ENCODE measurements around the gene ATP5F1A. TPM values are rescaled to one million over a fixed set of nuclear protein-coding genes. Genes with fewer than 3 reads are reported as not detected.
"Not testable (repeated sequence)": the region's sequence is repeated elsewhere in the genome, so short reads cannot be mapped to it uniquely, and the experiment has no call there.

Gene ATP5F1A
- total RNA-seq, 1 experiment from 2014 or later = 479 TPM

- H3K27me3 ChIP-seq (replicated peaks; ENCODE audit: insufficient read depth, low read depth, low read length, poor library complexity) = no peaks in the 10 kb centered on the region
- no peak overlapping the region for H3K27ac ChIP-seq (ENCODE audit: low read depth, low read length, poor library complexity, severe bottlenecking)
- CTCF ChIA-PET = no interaction called here
- intact Hi-C loops (cut with micrococcal nuclease; ENCODE audit: unreplicated experiment) = no loop called here
- H3K4me1 ChIP-seq (ENCODE audit: insufficient read depth, low read length, poor library complexity, severe bottlenecking) = no peaks in the 10 kb centered on the region
- no peaks in the 10 kb centered on the region for H3K9me3 ChIP-seq (ENCODE audit: low read depth, low read length, poor library complexity, severe bottlenecking)
- no TSS peak for BruUV-seq (replicated peaks)
- no peak overlapping the region for H3K4me3 ChIP-seq (ENCODE audit: low read depth, low read length, poor library complexity, severe bottlenecking)
- H3K36me3 ChIP-seq (ENCODE audit: insufficient read depth, low read length, poor library complexity, severe bottlenecking) = no peaks in the 10 kb centered on the region
- no peak for DNase-seq (ENCODE audit: low spot score)
- POLR2A ChIA-PET (ENCODE audit: low non-redundant PET) = no interaction called here
- no peak for TF ChIP-seq CTCF (conservative IDR thresholded peaks at IDR 0.05; ENCODE audit: low read depth, low read length)
- no peak for TF ChIP-seq EZH2 (IDR thresholded peaks at IDR 0.05; ENCODE audit: borderline replicate concordance, low read depth, low read length, poor library complexity, severe bottlenecking)
These were observed 37.0 kb upstream of the ATP5F1A start for GRCh38 chr18:46134920-46135675.

GRCh38 chr18:46133534-46133933 lies 35.4 kb upstream of the ATP5F1A start:
- H3K36me3 ChIP-seq (ENCODE audit: insufficient read depth, low read length, poor library complexity, severe bottlenecking) = peaks cover 12% of the 10 kb centered on the region
- TF ChIP-seq CTCF (conservative IDR thresholded peaks at IDR 0.05; ENCODE audit: low read depth, low read length) = no peak
- H3K9me3 ChIP-seq (ENCODE audit: low read depth, low read length, poor library complexity, severe bottlenecking) = no peaks in the 10 kb centered on the region
- POLR2A ChIA-PET (ENCODE audit: low non-redundant PET) = no interaction called here
- no peak for DNase-seq (ENCODE audit: low spot score)
- no peak overlapping the region for H3K27ac ChIP-seq (ENCODE audit: low read depth, low read length, poor library complexity, severe bottlenecking)
- CTCF ChIA-PET = no interaction called here
- intact Hi-C loops (cut with micrococcal nuclease; ENCODE audit: unreplicated experiment) = no loop called here
- no TSS peak for BruUV-seq (replicated peaks)
- H3K4me1 ChIP-seq (ENCODE audit: insufficient read depth, low read length, poor library complexity, severe bottlenecking) = no peaks in the 10 kb centered on the region
- no peaks in the 10 kb centered on the region for H3K27me3 ChIP-seq (replicated peaks; ENCODE audit: insufficient read depth, low read depth, low read length, poor library complexity)
- no peak overlapping the region for H3K4me3 ChIP-seq (ENCODE audit: low read depth, low read length, poor library complexity, severe bottlenecking)

- intact Hi-C loops (cut with micrococcal nuclease; ENCODE audit: unreplicated experiment); POLR2A ChIA-PET (ENCODE audit: low non-redundant PET); H3K4me3 ChIP-seq (ENCODE audit: low read depth, low read length, poor library complexity, severe bottlenecking); H3K27me3 ChIP-seq (replicated peaks; ENCODE audit: insufficient read depth, low read depth, low read length, poor library complexity); H3K9me3 ChIP-seq (ENCODE audit: low read depth, low read length, poor library complexity, severe bottlenecking); BruUV-seq (replicated peaks); H3K27ac ChIP-seq (ENCODE audit: low read depth, low read length, poor library complexity, severe bottlenecking); DNase-seq (ENCODE audit: low spot score); H3K4me1 ChIP-seq (ENCODE audit: insufficient read depth, low read length, poor library complexity, severe bottlenecking): not testable (repeated sequence)
- CTCF ChIA-PET = interaction anchor here (0.6 kb wide), 1 partner anchor 329 kb away, joined by 4 read pairs; no protein-coding TSS in a partner anchor
- peaks cover 30% of the 10 kb centered on the region for H3K36me3 ChIP-seq (ENCODE audit: insufficient read depth, low read length, poor library complexity, severe bottlenecking)
These were observed 32.5 kb upstream of the ATP5F1A start for GRCh38 chr18:46130549-46130948.

- Histone ChIP-seq H3K4me1 (ENCODE audit: insufficient read depth, low read length, poor library complexity, severe bottlenecking) (no peaks in the 10 kb centered on the region), H3K27me3 (replicated peaks; ENCODE audit: insufficient read depth, low read depth, low read length, poor library complexity) (no peaks in the 10 kb centered on the region), H3K9me3 (ENCODE audit: low read depth, low read length, poor library complexity, severe bottlenecking) (no peaks in the 10 kb centered on the region), H3K36me3 (ENCODE audit: insufficient read depth, low read length, poor library complexity, severe bottlenecking) (peaks cover 33% of the 10 kb centered on the region), H3K4me3 (ENCODE audit: low read depth, low read length, poor library complexity, severe bottlenecking) (no peak overlapping the region), H3K27ac (ENCODE audit: low read depth, low read length, poor library complexity, severe bottlenecking) (no peak overlapping the region)
- no TSS peak for BruUV-seq (replicated peaks)
- no peak for DNase-seq (ENCODE audit: low spot score)
- no peak for TF ChIP-seq CTCF (conservative IDR thresholded peaks at IDR 0.05; ENCODE audit: low read depth, low read length)
- TF ChIP-seq EZH2 (IDR thresholded peaks at IDR 0.05; ENCODE audit: borderline replicate concordance, low read depth, low read length, poor library complexity, severe bottlenecking) = no peak
- intact Hi-C loops (cut with micrococcal nuclease; ENCODE audit: unreplicated experiment) = no loop called here
- CTCF ChIA-PET = interaction anchor here (0.6 kb wide), 1 partner anchor 330 kb away, joined by 4 read pairs; no protein-coding TSS in a partner anchor
- POLR2A ChIA-PET (ENCODE audit: low non-redundant PET) = no interaction called here
These were observed 32.0 kb upstream of the ATP5F1A start for GRCh38 chr18:46130061-46130460.

GRCh38 chr18:46126625-46127024 lies 28.5 kb upstream of the ATP5F1A start:
- POLR2A ChIA-PET (ENCODE audit: low non-redundant PET); H3K9me3 ChIP-seq (ENCODE audit: low read depth, low read length, poor library complexity, severe bottlenecking); CTCF ChIA-PET; H3K27ac ChIP-seq (ENCODE audit: low read depth, low read length, poor library complexity, severe bottlenecking); DNase-seq (ENCODE audit: low spot score); H3K4me3 ChIP-seq (ENCODE audit: low read depth, low read length, poor library complexity, severe bottlenecking); intact Hi-C loops (cut with micrococcal nuclease; ENCODE audit: unreplicated experiment); H3K27me3 ChIP-seq (replicated peaks; ENCODE audit: insufficient read depth, low read depth, low read length, poor library complexity); BruUV-seq (replicated peaks); H3K4me1 ChIP-seq (ENCODE audit: insufficient read depth, low read length, poor library complexity, severe bottlenecking): not testable (repeated sequence)
- H3K36me3 ChIP-seq (ENCODE audit: insufficient read depth, low read length, poor library complexity, severe bottlenecking) = peaks cover 49% of the 10 kb centered on the region

Data from A673 (cell line).